Measurements from ENCODE around the gene OGG1. TPM values are rescaled to one million over a fixed set of nuclear protein-coding genes. Genes with fewer than 3 reads are reported as not detected.
"Not testable (repeated sequence)": the region's sequence is repeated elsewhere in the genome, so short reads cannot be mapped to it uniquely, and the experiment has no call there.

The OGG1 gene
- polyA plus RNA-seq, 3 donors, result 44.4 to 56.8 (median 50.9) TPM

DNA sequence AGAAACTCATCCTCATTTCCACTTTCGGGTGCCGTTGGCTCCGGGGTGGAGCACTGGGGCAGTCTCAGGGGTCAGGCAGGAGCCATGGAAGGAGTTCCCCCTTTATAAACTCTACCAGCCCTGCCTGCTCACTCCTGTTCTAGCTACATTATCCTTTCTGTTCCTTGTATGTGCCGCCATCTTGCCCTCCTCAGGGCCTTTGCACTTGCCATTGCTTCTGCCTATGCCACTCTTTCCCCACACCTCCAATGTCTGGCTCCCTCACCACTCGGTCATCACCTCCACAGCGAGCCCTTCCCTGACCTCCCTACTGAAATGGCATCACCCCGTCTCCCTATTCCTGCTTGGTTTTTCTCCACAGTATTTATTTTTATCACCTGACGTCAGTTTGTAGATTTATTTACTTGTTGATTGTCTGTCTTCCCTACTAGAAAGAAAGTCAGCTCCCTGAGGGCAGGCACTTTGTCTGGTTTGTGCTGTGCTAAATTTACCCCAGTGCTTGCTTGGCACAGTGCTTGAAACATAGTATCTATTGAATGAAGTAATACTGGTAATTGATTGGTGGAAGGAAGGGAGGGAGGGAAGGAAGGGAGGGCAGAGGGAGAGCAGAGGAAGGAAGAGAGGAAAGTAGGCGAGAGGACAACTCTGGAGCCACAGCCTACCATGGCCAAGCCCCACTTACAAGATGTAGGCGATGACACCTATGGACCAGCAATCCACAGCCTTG lies 11.2 kb downstream of the OGG1 start:
- DNase-seq (ENCODE audit: low read depth in 3 of 3, low spot score in 2 of 3), result no peak

DNA sequence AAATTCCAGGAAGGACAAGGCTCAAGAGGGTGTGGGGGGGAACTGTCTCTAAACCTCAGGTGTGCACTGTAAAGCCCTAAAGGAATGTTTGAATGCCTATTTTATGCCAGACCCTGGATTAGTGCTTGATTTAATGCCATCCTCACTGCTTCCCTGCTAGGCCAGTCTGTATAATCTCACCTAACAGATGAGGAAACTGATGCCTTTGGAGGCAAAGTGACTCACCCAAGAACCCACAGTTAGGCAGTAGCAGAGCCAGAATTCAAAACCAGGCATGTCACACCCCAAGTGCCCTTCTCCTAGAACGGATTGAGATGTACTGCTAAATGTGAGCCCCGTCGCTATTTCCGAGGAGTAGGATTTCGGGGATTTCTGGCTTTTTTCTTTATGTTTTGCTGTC lies 12.2 kb downstream of the OGG1 start:
- DNase-seq (ENCODE audit: low read depth in 3 of 3, low spot score in 2 of 3), result no peak

DNA sequence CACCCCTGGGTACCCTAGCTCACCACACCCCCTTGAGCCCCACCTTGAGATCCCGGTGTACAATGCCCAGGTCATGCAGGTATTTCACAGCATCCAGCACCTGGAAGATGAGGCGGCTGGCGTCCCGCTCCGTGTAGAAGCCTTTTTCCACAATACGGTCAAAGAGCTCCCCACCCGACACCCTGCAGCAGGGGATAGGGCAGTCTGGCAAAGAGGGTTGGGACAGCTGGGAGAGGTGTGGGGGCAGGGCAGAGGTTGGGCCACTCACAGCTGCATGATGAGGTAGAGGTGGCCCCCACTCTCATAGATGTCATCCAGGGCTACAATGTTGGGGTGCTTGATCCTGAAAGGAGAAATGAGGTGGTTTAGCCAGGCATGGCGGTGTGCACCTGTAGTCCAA lies 13.1 kb downstream of the OGG1 start:
- no peak for DNase-seq (ENCODE audit: low read depth in 3 of 3, low spot score in 2 of 3)

DNA sequence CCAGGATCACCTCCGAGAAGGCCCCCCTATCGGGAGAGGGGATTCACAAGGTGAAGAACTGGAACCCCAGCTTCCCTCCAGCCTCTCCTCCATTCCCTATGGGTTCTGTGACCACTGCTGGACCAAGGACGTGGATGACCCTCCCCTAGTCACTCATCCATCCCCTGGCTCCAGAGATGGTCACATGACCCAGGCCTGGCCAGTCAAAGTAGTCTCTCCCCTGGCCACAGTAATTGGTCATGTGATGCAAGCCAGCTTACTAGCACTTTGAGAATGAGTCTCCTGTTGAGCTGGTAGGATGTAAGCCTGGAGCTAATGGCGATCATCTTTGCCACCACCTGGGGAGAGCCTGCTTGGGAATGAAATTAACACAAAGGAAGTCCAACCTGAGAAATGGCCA lies 16.1 kb downstream of the OGG1 start:
- no peak for DNase-seq (ENCODE audit: low read depth in 3 of 3, low spot score in 2 of 3)

DNA sequence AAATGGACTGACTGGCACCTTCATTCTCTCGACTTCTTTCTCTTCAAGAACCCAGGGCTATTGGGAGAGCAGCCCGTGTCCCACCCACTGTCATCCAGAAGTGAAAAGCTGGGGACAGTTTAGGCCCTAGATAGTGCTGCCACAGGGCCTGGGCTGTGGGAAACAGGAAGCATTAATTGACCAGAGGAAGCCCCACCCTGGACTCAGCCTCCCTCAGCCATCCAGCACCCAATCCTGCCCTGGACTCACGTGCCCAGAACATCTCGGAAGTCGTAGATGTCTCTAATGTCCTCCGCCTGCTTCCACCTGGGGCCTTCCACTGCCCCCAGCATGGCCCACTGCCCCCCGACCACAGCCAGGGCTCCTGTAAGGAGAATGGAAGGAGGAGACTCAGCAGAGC lies 17.7 kb downstream of the OGG1 start:
- DNase-seq (ENCODE audit: low read depth in 3 of 3, low spot score in 2 of 3), result no peak

DNA sequence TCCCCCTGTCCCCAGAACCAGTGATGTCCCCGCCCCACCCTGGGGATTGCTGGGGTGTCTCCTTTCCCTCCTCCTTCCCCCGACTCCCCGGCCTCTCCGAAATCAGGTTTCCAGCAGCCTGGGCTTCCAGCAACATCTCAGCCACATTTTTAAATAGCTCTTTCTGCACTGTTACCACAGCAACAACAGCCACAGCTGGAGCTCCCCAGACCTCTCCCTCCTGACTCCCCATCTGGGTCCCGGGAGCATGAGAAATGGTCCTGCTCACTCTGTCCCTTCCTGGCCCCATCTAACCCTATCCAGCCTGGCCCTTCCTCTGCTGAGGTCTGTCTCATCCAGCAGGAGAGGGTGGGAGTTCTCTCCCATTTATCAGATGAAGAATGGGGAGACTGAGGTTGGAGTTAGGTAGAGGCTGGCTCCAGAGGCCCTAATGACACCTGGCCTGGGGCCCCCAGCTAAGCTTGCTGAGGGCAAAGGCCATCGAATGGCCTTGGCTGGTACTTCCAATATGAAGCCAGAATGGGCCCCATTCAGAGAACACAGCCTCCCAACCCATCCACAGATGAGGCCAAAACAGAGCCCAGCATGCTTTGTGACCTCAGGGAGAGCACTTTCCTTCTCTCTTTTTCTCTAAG lies 18.5 kb downstream of the OGG1 start:
- no peak for DNase-seq (ENCODE audit: low read depth in 3 of 3, low spot score in 2 of 3)

DNA sequence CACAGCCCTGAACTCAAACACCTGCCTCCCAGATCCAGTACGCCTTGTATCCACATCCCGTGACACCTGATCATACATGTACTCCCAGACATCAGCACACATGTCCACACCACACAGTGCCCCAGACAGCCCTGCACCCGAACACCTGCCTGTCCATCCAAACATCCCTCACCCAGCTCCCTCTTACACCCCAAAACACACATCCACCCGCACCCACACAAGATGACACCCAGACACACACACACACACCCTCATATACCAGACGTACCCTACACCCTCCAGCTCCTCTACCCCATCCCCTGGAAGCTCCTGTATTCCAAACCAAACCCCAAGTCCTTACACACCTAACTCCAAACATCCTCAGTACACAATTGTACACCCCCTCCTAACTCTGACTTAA lies 19.3 kb downstream of the OGG1 start:
- no peak for DNase-seq (ENCODE audit: low read depth in 3 of 3, low spot score in 2 of 3)

DNA sequence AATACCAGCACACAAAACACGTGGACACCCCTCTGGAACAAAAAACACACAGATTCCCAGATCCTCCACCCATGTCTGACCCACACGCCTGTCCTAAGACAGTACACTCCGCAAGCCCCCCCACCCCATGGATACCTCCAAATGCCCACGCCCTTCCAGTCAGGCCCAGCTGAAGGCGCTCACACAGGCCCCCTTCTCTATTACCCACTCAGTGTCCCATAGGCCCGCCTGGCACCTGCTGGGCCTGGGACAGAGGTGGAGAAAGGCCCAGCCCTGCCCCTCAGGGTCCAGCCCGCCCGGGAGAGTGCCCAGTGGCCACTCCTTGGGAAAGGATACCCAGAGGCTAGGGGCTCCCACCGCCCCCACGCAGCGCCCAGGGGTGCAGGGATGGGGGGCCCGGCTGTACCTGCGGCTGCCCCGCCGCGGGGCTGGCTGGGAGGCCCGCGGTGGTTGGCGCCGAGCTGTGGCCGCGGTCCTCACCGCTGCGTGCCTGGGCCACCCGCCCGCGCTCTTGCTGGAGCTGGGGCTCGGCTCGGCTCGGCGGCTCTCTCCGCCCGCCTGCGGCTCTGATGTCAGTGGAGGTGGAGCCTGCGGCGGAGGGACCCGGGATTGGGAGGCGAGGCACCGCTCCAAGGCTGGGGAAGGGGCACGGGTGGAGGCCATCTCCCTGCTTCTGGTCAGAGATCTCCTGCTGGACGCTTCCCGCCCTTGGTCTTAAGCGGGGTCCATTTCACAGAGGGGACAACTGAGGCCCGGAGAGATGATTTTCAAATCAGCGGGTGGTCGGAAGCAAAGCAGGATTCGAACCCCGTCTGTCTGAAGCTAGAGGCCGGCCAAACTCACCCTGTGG lies 19.9 kb downstream of the OGG1 start, which contains the start of gene CAMK1:
Gene CAMK1, minus strand, starts transcription at position 522 of the 850 bp plus-strand sequence. CDS start 2,198 bp downstream, outside the sequence.
- DNase-seq (ENCODE audit: low read depth in 3 of 3, low spot score in 2 of 3), result no peak

DNA sequence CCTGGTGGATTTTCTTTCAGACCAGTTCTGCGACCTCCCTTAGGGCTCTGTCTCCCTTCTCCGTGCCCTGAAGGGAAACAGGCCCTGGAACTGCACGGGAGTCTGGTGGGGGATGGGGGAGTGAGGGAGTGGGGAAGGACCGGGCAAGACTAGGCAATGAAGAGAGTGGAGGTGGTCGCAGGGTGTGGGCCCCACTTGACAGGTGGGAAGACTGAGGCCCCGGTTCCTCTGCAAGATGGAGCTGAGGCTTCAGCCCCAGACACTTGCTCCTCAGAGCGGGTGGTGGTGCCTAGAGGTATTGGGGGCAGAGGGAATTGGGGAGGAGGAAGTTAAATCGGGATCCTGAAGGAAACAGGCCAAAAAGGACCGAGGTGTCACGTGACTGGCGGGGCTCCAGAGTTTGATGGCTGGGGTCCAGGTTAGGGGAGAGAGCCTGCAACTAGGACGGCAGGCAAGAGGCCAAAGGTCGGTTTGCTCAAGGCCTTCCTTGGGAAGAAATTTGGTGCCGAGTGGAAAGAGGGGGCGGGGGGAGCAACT lies 20.6 kb downstream of the OGG1 start:
- DNase-seq (ENCODE audit: low read depth in 3 of 3, low spot score in 2 of 3), result no peak

DNA sequence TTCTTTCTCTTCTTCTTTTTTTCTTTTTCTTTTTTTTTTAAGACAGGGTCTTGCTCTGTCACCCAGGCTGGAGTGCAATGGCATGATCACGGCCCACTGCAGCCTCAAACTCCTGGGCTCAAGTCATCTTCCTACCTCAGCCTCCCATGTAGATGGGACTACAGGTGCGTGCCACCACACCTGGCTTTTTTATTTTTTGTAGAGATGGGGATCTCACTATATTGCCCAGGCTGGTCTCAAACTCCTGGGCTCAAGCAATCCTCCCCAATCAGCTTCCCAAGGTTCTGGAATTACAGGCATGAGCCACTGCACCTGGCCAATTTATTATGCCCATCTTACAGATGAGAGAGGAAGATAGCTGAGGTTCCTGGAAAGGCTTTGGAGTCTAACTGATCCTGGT lies 21.3 kb downstream of the OGG1 start:
- DNase-seq (ENCODE audit: low read depth in 3 of 3, low spot score in 2 of 3), result not testable (repeated sequence)

DNA sequence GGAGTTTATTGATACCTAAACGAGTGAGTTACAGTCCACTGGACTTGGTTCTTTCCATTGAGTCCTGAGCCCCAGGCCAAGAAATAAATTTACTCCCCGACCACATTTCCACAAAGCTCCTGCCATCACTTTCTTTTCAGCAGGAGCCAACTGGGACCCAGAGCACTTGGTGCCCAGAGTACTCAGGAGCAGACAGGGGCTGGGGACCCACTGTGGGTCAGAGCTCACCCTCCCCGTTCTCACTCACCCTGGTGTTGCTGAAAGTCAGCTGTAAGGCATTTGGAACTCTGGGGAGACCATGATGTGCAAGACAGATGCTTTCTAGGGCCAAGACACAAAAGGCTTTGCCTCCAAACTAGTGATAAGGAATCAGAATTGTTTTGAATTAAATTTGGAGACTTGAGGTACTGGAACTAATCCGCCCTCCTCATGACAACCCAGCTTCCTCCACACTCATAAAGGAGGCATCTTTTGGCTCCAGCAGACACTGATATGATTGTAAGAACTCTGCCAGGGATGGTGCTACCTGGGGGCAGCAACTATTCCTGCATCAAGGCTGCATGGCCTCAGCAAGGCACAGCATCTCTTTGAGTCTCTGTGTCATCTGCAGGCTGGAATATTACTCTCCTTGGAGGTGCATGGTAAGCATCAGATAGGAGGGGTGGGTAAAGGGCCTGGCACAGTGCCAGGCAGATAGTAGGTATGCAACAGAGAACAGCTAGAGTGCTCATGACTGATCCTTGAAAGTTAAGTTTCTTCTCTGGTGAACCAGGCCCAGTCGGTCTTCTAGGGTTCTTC lies 27.3 kb downstream of the OGG1 start:
- DNase-seq (ENCODE audit: low read depth in 3 of 3, low spot score in 2 of 3), result no peak

DNA sequence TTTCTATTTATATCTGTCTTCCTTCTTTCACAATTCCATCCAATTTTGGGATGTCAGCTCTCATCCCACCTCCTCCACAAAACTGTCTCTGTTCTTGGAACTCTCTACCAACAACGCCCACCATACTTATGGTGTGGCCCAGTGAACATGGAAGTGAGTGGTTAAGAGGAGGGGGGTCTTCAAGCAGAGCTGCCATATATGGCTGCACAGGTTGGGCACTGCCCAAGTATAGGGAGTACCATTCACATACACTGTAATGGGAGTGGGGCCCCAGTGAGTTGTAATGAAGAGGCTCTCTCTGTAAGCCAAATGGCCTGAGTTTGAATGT lies 27.9 kb downstream of the OGG1 start:
- no peak for DNase-seq (ENCODE audit: low read depth in 3 of 3, low spot score in 2 of 3)

DNA sequence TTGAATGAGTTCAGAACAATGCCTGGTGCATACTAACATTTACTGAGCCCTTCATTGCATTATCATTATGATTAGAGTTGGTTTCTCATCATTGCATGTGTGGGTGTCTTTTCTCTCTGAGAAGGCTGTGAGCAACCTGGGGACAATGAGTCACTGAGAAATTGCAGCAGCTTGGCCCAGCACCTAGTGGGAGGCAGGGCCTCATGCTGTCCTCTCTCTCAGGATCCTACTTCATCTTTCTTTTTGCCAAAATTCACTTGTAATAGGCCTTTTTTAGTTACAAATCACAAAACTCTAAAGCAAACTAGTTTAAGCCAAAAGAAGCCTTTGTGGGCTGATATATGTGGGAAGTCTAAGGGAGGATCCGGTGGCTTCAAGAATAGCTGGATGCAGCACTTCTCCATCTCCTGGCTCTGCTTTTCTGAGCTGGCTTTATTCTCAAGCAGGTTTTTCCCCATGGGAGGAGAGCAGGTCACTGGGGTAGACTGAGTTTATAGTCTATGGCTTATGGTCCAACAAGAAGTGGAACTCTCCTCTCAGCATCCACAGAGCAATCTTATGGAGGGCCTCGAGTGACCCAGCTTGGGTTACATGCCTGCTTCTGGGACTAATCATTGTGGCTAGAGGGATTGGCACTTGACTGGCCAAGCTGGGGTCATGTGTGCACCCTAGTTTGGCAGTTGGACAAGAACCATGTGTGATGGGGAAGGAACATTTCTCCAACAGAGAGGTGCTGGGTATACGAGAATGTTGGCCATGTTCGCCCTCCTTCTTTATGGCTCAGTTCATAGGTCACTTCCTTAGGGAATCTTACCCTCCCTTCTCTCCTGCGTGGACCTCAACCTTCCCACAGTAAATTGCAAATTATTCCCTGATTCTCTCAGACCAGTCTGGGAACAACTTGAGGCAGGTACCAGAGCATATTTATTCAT lies 28.7 kb downstream of the OGG1 start:
- DNase-seq (ENCODE audit: low read depth in 3 of 3, low spot score in 2 of 3), result no peak

DNA sequence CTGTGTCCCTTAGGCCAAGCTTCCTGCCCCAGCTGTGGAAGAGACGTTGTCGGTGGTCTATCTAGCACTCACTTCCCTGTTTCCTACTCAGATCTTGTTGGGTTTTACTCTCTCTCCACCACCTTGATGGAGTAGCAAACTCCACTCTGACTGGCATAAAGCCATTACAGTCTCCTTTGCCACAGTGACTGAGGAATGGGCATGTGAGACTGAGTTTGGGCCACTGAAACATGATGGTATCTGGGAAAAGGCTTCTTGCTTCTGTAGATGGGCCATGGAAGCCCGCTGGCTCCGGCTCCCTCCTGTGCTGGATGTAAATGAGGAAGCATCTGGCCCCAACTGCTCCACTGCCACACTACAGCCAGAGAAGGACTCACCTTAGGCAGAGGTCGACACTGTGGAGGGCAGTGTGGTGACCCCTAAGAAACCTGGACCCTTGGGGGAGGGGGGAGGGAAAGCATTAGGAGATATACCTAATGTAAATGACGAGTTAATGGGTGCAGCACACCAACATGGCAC lies 29.4 kb downstream of the OGG1 start:
- DNase-seq (ENCODE audit: low read depth in 3 of 3, low spot score in 2 of 3), result no peak

DNA sequence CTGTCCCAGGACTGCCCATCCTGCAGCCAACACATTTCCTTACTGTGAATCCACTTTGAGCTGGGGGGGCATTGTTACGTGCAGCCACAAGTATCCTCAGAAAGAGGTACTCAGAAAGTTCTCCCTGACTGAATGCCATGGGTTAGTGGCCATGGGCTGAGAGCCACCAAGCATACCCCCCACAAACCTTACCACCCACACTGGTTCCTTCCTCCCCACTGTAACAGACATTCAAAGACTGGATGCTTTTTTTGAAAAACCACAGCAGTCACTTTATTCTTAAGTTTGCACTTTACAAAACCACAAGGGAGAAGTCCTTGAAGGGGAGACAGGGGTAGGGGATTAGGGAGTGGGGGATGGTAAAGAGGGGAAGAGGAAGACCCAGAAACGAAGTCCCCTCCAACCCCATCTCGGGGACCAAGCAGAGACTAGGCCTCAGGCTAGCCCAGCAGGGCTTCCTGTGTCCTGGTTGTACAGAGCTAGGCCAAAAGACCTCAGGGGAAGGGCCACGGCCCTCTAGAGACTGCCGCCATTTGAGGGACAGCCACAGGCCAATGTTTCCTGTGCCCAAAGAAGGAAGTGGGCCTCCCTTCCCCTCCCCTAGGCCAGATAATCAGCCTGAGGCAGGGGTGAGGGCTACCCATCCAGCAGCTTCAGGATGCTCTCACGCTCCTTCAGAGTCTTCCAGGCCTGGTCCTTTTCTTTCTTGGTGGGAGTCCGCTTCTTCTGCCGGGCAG lies 30.1 kb downstream of the OGG1 start:
- DNase-seq (ENCODE audit: low read depth in 3 of 3, low spot score in 2 of 3), result no peak

DNA sequence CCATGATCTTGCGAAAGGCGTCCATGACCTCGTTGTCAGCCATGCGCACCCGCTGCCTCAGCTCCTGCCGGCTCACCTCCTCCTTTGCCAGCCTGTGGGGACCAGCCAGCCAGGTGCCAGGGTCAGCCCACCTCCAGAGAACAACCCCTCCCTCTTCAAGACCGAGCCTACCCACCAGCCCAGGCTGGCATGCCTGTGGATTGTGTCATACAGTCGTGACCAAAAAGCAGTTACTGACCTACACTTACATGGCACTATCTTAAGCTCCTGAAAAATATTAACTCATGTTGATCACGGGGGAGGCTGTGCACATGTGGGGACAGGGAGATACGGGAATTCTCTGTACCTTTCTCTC lies 30.7 kb downstream of the OGG1 start:
- DNase-seq (ENCODE audit: low read depth in 3 of 3, low spot score in 2 of 3), result no peak

DNA sequence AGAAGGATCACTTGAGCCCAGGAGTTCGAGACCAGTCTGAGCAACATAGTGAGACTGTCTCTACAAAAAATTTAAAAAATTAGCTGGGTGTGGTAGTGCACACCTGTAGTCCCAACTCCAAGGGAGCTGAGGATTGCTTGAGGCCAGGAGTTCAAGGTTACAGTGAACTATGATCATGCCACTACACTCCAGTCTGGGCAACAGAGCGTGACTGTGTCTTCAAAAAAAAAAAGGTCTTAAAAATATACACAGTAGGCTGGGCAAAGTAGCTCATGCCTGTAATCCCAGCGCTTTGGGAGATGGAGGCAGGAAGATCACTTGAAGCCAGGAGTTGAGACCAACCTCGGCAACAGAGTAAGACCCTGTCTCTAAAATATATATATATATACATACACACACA lies 31.2 kb downstream of the OGG1 start:
- no peak for DNase-seq (ENCODE audit: low read depth in 3 of 3, low spot score in 2 of 3)

DNA sequence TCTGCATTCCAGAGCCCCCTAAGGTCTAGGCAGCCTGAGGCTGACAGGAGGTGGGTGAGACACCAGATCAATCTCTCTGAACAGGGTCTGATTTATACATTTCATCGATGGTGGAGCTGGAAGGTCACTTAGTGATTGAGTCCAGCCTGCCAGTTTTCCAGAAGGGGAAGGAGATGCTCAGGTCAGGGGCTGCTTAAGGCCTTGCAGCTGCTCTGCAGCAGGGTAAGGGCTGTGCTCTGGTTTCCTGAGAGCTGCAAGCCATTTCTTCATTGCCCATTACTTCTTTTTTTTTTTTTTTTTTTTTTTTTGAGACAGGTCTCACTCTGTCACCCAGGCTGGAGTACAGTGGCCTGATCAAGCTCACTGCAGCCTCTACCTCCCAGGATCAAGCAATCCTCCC lies 31.8 kb downstream of the OGG1 start:
- DNase-seq (ENCODE audit: low read depth in 3 of 3, low spot score in 2 of 3), result no peak

All from right renal cortex interstitium (tissue), 3 donors.